NCI-H146 (cell line): ENCODE measurements around the gene RARA.

Source experiments
- DNase-seq: peaks from one replicate; lab custom pipeline; 2025; lab: John Stamatoyannopoulos, UW

Gene RARA

GRCh38 chr17:40327735-40328385, 18.9 kb downstream of the RARA start:
- no peak for DNase-seq

DNA sequence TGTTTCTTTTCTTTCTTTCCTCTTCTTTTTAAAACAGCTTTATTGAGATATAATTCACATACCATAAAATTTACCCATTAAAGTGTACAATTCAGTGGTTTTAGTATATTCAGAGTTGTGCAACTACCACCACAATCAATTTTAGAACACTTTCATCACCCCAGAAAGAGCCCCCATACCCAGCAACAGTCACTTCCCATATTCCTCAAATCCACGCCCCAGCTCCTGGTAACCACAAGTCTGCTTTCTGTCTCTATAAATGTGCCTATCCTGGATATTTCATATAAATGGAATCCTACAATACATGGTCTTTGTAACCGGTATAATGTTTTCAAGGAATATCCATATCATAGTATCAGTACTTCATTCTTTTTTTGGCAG, 19.4 kb downstream of the RARA start:
- DNase-seq = no peak

- DNase-seq = no peak
These were observed 21.1 kb downstream of the RARA start for GRCh38 chr17:40329839-40330794.

GRCh38 chr17:40330850-40331470, 22.0 kb downstream of the RARA start:
- no peak for DNase-seq

- no peak for DNase-seq
These were observed 23.0 kb downstream of the RARA start for GRCh38 chr17:40331743-40332641.

DNA sequence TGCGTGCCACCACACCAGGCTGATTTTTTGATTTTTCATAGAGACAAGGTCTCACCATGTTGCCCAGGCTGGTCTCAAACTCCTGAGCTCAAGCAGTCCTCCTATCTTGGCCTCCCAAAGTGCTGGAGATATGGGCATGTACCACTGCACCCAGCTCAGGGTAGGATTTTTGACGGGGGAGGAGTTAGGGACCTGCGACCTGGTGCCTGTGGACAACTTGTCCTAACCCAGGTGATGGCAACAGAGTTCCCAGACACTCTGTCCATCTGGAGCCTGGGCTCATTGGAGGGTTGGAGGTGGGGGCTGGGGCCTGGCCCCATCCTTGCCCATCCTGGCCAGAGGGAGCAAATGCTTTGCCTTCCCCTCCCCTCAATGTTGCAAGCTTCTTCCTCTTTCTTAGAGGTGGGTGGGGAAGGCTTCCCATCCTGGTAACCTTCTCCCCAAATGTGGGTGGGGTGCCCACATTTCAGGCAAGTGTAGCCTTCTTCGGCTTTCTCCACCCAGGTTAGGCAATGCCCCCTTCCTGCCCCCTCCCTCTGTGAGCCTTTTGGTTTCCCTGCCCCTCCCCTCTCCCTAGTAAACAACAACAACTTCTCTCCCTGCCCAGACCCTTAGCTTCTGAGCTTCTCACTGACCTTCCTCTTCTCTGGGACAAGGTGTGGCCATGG, 24.9 kb downstream of the RARA start:
- no peak for DNase-seq

- no peak for DNase-seq
These were observed 26.6 kb downstream of the RARA start for GRCh38 chr17:40335620-40336019.

DNA sequence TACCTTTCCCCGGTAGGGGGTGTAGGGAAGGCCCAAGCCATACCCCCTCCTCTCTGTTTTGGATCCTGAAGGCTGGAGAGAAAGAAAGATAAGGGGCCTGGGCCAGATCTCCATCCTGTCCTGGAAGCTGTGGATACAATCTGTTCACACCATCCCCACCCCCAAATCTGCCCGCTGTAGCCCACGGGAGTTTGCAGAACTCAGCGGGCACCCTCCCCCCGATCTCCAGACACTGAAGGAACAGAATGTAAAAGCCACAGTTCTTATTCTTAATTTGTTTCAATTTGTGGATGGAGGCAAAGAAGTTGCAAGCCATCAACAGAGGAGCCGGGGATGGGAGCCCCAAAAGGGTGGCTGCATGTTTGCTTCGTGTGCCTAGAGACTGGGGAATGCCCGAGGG, 28.4 kb downstream of the RARA start:
- DNase-seq = no peak

DNA sequence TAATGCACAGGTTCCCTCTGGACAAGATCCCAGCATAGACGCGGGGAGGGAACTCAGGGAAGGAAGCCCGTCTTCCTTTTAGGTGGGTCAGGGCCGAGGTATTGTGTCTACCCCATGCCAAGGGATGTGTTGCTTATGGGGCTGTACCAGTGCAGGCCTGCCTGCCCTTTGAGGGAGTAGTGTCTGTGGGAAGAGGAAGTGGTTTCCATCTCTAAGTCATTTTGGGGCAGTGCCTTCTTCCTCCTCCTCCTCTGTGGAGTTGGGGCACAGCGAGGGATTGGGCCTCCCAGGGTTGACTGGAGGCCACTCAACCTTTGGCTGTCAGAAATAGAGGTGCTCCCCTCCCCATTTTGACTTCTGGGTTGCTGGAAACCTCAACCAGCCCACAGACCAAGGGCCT, 29.1 kb downstream of the RARA start:
- DNase-seq = no peak

- DNase-seq = no peak
These were observed 30.1 kb downstream of the RARA start for GRCh38 chr17:40338941-40339649.

DNA sequence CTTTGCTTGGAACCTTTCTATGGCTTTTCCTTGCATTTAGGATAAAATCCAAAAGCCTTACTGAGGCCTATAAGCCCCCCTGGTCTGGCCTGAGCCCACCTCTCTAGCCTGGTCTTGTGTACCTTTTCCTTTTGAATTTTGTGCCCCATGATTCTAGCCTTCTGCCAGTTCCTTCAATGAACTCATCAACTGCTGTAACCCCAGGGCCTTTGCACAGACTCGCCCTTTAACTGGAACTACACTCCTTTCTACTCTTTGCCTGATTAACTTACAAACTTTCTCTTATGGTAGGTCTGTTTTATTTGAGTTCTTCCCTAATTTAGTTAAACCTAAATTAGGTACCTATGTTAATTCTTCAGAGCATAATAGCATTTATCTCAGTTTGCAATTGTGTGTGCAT, 31.3 kb downstream of the RARA start:
- DNase-seq = no peak

DNA sequence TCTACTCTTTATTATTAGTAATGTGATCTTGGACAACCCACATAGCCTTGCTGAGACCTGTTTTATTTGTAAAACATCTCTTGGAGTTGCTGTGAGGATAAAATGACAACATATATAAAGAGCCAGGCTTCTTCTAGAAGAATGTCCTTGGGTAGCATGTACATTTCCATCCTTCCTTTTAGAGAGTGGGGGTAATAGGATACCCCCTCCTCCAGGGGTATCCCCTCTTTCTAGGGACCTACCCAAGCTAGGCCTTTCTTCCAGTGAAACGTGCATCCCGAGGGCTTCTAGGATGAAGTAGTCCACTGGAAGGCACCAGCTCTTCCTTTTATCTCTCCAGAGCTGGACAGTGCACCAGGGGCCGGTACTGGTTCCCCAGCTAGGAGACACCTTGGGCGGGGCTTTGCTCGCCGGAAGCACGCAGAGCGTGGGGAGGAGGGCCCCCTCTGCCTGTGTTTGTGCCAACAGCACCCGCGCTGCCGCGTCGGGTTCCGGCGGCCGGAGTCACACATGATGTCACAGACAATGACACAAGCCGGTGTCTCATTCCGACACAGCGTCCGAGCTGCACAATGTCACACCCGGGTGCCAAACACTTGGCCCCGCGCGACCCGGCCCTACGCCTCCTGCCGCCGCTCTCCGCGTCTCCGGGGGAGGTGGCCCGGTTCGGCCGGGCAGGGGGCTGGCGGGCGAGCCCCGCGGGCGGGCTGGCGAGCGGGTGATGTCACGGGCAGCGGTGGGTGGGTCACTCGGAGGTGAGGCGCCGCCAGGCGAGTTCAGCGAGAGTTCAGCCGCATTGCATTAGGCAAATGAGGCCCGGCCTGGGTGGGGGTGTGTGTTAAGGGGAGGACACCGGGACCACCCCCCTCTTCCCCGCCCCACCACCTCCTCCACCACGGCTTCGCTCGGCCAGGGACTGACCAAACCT, 32.2 kb downstream of the RARA start:
- DNase-seq = peak; percentile 78

- peak; percentile 72 for DNase-seq
These were observed 33.0 kb downstream of the RARA start for GRCh38 chr17:40341808-40342503.

DNA sequence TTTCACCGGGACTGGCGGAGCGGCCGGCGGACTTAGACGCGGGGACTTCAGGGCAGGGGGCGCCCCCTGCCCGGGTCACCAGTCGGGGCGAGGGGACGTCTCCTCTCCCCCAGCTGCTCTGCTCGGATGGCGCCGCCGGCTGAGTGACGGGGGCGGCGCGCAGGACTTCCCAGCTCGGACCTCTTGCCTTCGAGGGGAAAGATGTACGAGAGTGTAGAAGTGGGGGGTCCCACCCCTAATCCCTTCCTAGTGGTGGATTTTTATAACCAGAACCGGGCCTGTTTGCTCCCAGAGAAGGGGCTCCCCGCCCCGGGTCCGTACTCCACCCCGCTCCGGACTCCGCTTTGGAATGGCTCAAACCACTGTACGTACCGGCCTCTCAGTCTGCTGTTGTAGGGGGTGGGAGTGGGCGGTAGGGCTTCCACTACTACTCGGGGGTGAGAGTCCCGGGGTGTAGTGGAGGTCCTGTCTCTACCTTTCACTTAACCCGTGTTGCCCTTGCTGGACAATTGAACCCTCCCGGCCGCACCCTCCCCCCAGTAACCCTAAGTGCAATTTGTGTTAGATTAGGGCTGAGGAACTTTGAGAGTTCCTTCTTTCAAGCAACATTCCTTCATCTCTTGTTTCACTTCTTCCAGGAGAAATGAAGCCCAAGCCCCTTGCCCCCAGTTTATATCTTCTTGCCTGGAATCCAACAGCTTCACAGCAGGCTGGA, 33.7 kb downstream of the RARA start:
- no peak for DNase-seq

DNA sequence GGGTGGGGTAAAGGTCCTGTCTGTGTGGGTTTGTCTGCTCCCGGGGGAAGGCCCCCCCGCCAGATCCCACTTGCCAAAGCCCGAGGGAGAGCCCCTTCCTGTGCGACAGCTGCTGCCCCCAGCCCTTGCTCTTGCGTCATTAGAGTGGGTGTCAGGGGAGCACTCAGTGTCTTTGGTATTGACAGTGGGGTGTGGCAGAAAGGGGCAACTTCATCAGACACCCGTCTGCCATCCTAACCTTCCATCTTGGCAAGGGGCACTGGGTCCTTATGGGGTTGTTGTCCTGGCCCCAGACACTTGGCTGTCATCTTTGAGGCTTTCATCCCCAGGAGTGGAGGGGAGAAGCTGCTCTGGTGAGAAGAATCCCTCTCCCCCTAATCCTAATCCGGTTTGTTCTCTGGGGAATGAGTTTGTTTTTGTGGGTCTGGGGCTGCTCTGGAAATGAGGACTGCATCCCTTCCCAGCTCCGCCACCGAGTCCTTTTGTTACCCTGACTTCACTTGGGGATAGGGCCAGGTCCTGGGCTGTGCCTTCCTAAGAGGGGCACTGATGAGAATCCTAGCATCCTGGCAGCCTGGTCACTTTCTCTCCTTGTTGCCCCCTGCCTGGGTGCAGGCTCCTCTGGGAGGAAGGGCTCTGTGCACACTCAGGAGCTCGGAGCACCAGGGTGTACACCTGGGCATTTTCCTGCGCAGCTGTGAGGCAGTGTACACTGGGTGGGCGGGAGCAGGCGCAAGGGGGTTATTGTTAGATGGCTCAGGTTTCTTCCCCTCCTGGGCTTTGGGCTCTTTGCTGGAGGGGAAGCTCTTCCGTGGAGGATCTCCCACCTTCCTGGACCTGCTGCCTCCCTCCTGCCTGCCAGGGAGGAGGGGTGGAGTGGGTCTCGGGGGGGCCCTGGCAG, 34.5 kb downstream of the RARA start:
- peak; percentile 12 for DNase-seq

DNA sequence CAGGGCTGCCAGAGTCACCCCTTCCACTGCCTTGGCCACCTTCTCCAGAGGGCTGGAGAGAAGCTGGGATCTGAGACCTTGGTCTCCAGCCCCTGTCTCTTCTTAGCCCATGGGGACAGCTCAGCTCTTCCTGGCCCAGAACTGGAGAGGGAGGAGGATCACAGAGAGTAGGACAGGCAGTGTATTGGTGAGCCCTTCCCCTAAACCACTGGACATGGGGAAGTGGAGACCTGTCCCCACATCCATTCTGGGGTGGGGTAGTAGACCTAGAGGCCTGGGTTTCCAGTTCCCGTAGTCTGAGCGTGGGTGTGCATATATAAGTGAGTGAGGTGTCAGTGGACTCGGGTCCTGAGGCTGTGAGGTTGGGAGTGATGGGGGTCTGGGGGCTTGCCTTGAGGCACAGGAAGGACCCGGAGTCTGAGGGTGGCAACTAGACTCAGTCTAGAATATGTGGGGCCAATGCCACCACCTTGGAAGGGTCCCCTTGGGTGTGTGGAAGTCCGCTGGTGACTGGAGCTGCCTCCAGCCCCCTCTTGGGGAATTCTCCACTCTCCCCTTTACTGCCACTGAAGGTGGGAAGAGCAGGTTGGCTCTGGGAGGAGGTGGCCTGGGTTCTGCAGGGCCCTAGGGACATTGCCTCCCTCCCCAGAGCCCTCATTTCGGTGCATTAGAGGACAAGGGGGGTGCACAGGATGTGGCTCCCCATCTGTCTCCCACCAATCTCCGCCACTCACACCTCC, 35.6 kb downstream of the RARA start:
- no peak for DNase-seq
